GM13977 (cell line): Measurements from ENCODE around the gene TPPP3.

ENCODE experiments used
- DNase-seq: peaks from one replicate; pipeline ENCODE4 v3.0.0; 2012; ENCODE audit warnings: low spot score
- CTCF ChIP-seq: IDR thresholded peaks from 2 replicates; pipeline ENCODE4 v1.5.1; 2012; ENCODE audit warnings: mild to moderate bottlenecking, control low read depth; ENCODE audit not compliant: insufficient read depth; ENCODE audit errors: extremely low read depth, missing control alignments
- in situ Hi-C: fragments of 300-500 bp; cut with MboI; formaldehyde crosslinking; loops from one replicate; pipeline ENCODE4 v1.12.0; 2022; ENCODE audit warnings: low sequenced_read_pairs, low pct_unique_long_range_greater_than_20kb, mixed read lengths, inconsistent platforms; ENCODE audit not compliant: unreplicated experiment

The TPPP3 gene

GRCh38 chr16:67437513-67437912, 44.2 kb upstream of the TPPP3 start:
- in situ Hi-C loops = no loop called here
- peak; percentile 65 for DNase-seq
- TF ChIP-seq CTCF = no peak

GRCh38 chr16:67436640-67437193, 43.4 kb upstream of the TPPP3 start:
- no peak for DNase-seq
- no peak for TF ChIP-seq CTCF
- in situ Hi-C loops = no loop called here

- no peak for TF ChIP-seq CTCF
- DNase-seq = no peak
- in situ Hi-C loops = no loop called here
These were observed 42.5 kb upstream of the TPPP3 start for GRCh38 chr16:67435758-67436164.

- no peak for DNase-seq
- TF ChIP-seq CTCF = no peak
- in situ Hi-C loops = no loop called here
These were observed 39.9 kb upstream of the TPPP3 start for GRCh38 chr16:67433131-67433719.

- no peak for DNase-seq
- no peak for TF ChIP-seq CTCF
- in situ Hi-C loops = no loop called here
These were observed 39.2 kb upstream of the TPPP3 start for GRCh38 chr16:67432506-67432890.

GRCh38 chr16:67431775-67432505, 38.6 kb upstream of the TPPP3 start:
- no peak for TF ChIP-seq CTCF
- no peak for DNase-seq
- in situ Hi-C loops = no loop called here
